ENCODE results near the gene RELCH.

- TF ChIP-seq CTCF (conservative IDR thresholded peaks at IDR 0.05), result no peak
- no peak for TF ChIP-seq ZFX (IDR thresholded peaks at IDR 0.05)
Observed at GRCh38 chr18:62340996-62341395, 153.9 kb downstream of the RELCH start.

Measured in C4-2B (cell line).